GM20000 (cell line): ENCODE data around the gene ESYT2.

Experiments
- DNase-seq: peaks from one replicate; pipeline ENCODE4 v3.0.0; 2012; ENCODE audit warnings: low spot score
- TF ChIP-seq, protein P1 (sequence below): IDR thresholded peaks from 2 replicates; pipeline ENCODE4 v1.5.1; 2012; ENCODE audit warnings: mild to moderate bottlenecking, control low read depth; ENCODE audit errors: extremely low read depth, missing control alignments

Gene ESYT2

DNA sequence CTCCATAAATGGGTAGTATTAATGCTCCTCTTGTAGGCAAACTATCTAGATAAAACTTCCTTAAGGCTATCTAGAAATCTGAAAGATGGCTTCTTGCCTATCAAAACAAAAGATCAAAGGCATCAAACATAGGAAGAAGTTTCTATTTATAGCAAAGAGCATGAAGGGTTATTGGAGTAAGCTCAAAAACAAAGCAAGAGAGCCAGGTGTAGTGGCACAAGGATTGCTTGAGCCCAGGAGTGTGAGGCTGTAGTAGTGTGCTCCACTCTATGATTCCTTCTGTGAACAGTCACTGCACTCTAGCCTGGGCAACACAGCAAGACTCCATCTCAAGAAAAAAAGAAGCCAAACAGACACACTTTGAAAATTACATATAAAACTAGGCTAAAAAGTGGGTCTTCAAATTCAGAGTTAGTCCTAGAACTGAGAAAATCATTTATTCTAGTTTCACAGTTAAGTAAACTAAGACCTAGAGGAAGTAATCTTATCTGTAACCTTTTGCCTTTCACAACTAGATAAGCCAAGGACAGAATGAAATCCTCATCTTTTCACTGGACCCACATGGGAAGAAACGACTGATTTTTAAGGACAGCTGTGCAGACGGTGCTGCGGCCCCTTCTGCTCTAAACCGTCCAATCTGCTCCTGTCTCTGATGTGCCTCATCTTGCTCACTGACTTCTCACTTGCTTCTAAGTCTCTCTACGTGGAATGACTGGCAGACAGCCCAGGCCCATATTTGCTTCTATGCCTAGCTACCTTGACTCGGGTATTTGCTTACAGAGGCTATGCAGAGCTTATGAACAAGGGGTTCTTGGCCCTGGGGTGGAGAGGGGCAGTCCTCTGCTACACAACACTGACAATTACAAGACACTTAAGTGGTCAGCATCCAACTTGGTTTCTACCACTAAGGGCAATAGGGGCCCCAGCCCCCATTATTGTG is 50.0 kb downstream of the ESYT2 start:
- TF ChIP-seq, protein P1, sequence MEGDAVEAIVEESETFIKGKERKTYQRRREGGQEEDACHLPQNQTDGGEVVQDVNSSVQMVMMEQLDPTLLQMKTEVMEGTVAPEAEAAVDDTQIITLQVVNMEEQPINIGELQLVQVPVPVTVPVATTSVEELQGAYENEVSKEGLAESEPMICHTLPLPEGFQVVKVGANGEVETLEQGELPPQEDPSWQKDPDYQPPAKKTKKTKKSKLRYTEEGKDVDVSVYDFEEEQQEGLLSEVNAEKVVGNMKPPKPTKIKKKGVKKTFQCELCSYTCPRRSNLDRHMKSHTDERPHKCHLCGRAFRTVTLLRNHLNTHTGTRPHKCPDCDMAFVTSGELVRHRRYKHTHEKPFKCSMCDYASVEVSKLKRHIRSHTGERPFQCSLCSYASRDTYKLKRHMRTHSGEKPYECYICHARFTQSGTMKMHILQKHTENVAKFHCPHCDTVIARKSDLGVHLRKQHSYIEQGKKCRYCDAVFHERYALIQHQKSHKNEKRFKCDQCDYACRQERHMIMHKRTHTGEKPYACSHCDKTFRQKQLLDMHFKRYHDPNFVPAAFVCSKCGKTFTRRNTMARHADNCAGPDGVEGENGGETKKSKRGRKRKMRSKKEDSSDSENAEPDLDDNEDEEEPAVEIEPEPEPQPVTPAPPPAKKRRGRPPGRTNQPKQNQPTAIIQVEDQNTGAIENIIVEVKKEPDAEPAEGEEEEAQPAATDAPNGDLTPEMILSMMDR: no peak
- DNase-seq: no peak

DNA sequence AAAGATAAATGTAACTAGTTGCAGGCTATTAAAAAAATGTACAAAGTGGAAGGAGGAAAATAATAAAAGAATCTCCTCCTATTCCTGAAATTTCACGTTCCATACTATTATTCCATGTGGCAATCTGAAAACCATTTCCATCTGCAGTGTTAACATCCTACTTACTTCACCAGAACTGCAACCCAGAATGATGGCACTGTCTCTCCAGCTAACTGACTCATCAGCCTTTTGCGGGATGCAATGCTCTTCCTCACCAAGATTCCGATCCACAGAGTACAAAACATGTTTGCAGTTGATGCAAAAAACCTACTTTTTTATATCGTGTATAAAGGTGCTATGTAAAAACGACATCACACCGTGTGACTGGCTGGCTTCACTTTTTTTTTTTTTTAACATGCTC is 50.8 kb downstream of the ESYT2 start:
- DNase-seq: no peak
- TF ChIP-seq, protein P1: no peak

DNA sequence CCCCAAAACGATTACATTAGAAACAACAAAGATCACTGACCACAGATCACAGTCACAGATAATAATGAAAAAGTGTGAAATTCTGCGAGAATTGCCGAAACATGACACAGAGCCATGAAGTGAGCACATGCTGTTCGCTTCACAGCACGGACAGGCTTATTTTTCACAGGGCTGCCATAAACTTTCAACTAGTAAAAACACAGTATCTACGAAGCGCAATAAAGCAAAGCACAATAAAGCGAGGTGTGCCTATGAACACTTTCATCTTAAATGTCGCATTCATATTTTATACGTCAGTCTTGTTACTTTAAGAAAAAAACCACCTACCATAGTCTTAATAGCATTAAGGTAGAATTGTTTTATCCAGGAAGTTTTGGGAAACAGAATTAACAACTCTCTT is 51.5 kb downstream of the ESYT2 start:
- TF ChIP-seq, protein P1: no peak
- DNase-seq: no peak

DNA sequence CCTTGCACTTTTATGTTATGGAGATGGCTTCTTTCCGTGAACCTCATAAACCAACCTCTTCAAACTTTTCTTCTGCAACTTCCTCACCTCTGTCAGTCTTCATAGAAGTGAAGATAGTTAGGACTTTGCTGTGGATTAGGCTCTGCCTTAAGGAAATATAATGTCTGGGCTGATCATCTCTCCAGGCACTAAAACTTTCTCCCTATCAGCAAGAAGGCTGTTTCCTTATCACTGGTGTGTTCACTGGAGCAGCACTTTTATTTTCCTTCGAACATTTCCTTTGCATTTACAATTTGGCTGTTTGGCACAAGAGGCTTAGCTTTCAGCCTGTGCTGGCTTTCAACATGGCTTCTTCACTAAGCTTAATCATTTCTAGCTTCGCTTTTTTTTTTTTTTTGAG is 52.8 kb downstream of the ESYT2 start:
- DNase-seq: no peak
- TF ChIP-seq, protein P1: no peak

DNA sequence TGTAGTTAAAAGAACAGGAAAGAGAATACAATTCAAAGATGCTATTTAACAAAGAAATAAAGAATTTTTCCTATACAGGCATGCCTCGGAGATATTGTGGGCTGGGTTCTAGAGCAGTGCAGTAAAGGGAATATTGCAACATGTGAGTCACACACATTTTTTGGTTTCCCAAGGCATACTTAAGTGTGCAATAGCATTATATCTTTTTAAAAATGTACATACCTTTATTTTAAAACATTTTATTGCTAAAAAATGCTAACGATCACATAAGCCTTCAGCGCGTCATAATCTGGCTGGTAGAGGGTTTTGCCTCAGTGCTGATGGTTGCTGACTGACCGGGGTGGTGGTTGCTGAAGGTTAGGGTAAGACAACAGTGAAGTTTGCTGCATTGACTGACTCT is 54.4 kb downstream of the ESYT2 start:
- TF ChIP-seq, protein P1: no peak
- no peak for DNase-seq

DNA sequence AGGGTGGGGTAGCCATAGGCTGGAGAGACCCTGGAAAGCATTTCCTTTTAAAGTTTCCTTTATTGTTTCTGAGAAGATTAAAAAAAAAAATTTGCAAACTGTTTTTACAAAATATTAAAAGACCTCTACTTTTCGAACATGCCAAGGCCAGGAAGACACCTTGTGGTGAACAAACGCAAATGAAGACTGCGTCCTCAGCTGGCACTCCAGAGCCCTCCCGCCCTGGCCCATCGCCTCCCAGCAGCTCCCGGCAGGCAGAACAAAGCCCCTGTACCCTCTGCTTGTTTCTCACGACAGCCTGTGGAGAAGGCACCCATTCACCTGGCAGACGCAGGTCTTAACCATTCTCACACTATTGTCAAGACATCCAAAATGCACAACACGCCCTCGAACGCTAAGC is 56.4 kb downstream of the ESYT2 start:
- TF ChIP-seq, protein P1: no peak

DNA sequence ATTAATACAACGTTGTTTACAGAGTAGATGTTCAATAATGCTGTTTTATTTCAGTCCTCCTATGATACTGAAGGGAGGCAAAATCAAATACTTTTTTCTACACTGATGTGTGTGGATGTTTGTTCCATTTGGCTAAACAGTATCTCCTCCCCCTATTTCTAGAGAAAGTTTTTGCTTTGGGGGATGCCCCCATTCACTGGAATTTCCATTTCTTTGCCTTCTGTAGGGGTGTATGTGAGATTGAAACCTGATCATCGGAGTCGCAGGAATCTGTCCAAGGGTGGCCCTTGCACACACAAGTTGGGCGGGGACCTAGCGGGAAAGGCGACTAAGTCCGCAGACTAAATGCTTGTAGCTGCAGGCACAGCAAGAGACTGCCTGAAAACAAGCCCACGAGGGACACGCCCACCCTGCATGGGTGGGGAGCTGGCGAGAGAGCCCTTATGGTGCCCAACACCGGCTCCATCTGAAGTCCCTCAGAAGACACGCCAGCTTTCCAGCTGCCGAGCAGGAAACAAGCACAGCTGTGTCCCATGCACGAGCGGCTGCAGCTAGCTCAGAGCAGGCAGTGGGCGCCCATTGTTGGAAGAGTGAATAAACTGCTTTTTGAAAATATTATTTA is 58.0 kb downstream of the ESYT2 start:
- TF ChIP-seq, protein P1: no peak
- no peak for DNase-seq

More for the DNA sequence above, 56.4 kb downstream of the ESYT2 start:
- DNase-seq: no peak
